ENCODE data around the gene TMEM125. TPM values are rescaled to one million over a fixed set of nuclear protein-coding genes. Genes with fewer than 3 reads are reported as not detected.
A peak's percentile ranks its signal among the peaks of the same experiment; 100 is the strongest.

Gene TMEM125
- total RNA-seq, 3 donors from 2014 or later = 19.3 to 30.1 TPM; not detected in 1

GRCh38 chr1:43282220-43283195 lies 12.7 kb downstream of the TMEM125 start:
- Histone ChIP-seq H3K27ac (no peak overlapping the region), H3K36me3 (no peaks in the 10 kb centered on the region), H3K27me3 (no peaks in the 10 kb centered on the region), H3K4me1 (no peaks in the 10 kb centered on the region), H3K4me3 (no peak overlapping the region), H3K9me3 (no peaks in the 10 kb centered on the region)
- peak in 1 of 2 donors; percentile 17 for DNase-seq (ENCODE audit: low spot score in 2 of 2)
- TF ChIP-seq POLR2AphosphoS5 (IDR thresholded peaks at IDR 0.05) = no peak
- no peak for TF ChIP-seq CTCF (IDR thresholded peaks at IDR 0.05)
- TF ChIP-seq POLR2A (IDR thresholded peaks at IDR 0.05) = no peak
- intact Hi-C loops (cut with DNase I; ENCODE audit: low total_unique reads) = no loop called here

DNA sequence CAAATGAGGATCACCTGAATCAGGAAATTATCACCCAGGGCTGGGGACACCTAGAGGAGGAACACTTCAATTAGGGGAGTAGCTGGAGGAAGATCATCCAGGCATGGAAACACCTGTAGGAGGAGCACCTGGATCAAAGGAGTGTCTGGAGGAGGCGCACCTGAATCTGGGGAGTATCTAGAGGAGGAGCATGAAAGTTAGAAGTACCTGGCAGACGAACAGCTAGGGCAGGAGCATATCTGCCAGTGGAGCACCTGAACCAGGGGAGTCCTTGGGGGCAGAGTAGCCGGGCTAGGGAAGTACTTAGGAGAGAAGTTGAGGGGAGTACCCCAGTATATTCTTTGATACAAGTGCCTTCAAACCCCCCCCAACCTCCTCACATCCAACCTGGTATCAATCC lies 14.3 kb downstream of the TMEM125 start:
- TF ChIP-seq POLR2A (IDR thresholded peaks at IDR 0.05) (no peak), CTCF (IDR thresholded peaks at IDR 0.05) (no peak), POLR2AphosphoS5 (IDR thresholded peaks at IDR 0.05) (no peak)
- no peaks in the 10 kb centered on the region for H3K36me3 ChIP-seq
- DNase-seq (ENCODE audit: low spot score in 2 of 2) = peak in 1 of 2 donors; percentile 41
- intact Hi-C loops (cut with DNase I; ENCODE audit: low total_unique reads) = no loop called here
- no peaks in the 10 kb centered on the region for H3K27me3 ChIP-seq
- H3K4me1 ChIP-seq = no peaks in the 10 kb centered on the region
- H3K9me3 ChIP-seq = no peaks in the 10 kb centered on the region
- H3K4me3 ChIP-seq = peak overlapping the region in 1 of 3 donors; percentile 61
- no peak overlapping the region for H3K27ac ChIP-seq

DNA sequence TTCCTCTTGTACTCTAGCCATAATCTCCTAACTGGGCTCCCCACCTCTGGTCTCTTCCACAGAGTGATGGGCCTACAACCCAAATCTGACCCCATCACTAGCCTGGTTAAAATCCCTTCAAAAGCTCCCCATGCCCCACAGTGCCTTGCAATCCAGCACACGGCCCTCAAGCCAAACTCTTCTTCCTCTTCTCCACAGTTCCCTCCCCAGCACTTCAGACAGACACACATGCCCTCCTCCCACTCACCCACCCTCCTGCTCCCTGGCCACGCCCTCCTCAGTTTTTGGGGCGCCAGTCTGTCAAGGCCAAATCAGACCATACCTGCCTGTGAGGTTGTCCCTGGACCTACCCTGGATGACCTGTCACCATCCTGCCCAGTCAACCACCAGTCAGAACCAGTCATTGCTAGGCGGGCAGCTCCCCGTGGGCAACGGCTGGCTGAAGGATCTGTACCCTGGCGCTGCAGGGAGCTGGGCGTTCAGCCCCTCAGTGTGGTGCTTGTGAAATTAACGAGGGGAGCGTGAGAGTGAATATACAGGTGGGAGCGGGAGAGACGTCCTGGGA lies 14.8 kb downstream of the TMEM125 start:
- no peaks in the 10 kb centered on the region for H3K36me3 ChIP-seq
- H3K27ac ChIP-seq = peak overlapping the region; percentile 63 to 76
- TF ChIP-seq CTCF (IDR thresholded peaks at IDR 0.05) (no peak), POLR2AphosphoS5 (IDR thresholded peaks at IDR 0.05) (no peak), POLR2A (IDR thresholded peaks at IDR 0.05) (no peak)
- H3K4me1 ChIP-seq = no peaks in the 10 kb centered on the region
- intact Hi-C loops (cut with DNase I; ENCODE audit: low total_unique reads) = no loop called here
- peak in 1 of 2 donors; percentile 10 for DNase-seq (ENCODE audit: low spot score in 2 of 2)
- H3K4me3 ChIP-seq = peak overlapping the region in 2 of 3 donors; percentile 61 to 70
- H3K27me3 ChIP-seq = no peaks in the 10 kb centered on the region
- no peaks in the 10 kb centered on the region for H3K9me3 ChIP-seq

DNA sequence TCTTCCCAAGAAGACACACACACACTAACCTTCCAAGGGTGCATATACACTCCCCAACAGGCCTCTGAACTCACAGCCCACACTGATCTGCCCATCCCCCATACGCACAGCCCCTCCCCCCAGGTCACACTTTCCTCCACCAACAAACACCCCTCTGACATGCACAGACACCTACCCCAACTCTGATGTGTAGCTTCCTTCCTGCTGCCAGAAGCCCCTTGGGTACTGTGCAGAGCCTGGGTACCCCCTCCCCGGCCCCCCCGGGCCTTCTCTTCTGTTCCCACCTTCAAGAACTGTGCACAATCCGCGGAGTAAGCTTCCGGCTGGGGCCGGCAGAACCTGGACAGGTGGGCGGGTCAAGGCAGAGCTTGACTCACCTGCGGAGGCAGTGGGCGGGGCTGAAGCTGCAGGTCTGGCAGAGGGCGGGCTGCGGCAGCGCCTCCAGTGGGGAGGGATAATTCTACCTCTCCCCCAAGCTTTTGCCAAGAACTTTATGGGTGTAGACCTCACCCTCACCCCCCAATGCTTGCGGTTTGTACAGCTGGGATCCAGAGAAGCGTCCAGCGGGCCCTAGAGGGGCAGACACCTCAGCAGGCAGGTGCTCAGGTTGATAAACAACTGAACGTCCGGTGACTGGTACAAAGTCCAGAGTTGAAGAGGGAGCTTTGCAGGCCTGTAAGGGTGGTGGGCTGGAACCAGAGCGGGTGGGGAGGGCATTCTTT lies 15.6 kb downstream of the TMEM125 start, which contains the start of gene C1orf210:
C1orf210 (minus strand) TSS at position 313 of the 722 bp plus-strand sequence. CDS start 2,311 bp downstream, outside the sequence.
- peak within 1 kb of the TSS; percentile 63 to 76 for H3K27ac ChIP-seq
- H3K4me1 ChIP-seq = no peaks in the 10 kb centered on the region
- intact Hi-C loops (cut with DNase I; ENCODE audit: low total_unique reads) = no loop called here
- H3K27me3 ChIP-seq = no peaks in the 10 kb centered on the region
- peak; percentile 89 to 91 for DNase-seq (ENCODE audit: low spot score in 2 of 2)
- H3K36me3 ChIP-seq = no peaks in the 10 kb centered on the region
- TF ChIP-seq POLR2A (IDR thresholded peaks at IDR 0.05) = no peak
- peak in 1 of 3 donors; percentile 33 for TF ChIP-seq POLR2AphosphoS5 (IDR thresholded peaks at IDR 0.05)
- peak in 2 of 3 donors; percentile 35 to 54 for TF ChIP-seq CTCF (IDR thresholded peaks at IDR 0.05)
- no peaks in the 10 kb centered on the region for H3K9me3 ChIP-seq
- peak within 1 kb of the TSS in 2 of 3 donors; percentile 61 to 70 for H3K4me3 ChIP-seq

All from breast epithelium (tissue), 4 donors.